GM18499 (cell line): ENCODE measurements around the gene MYBL2.
"Not testable (repeated sequence)": the region's sequence is repeated elsewhere in the genome, so short reads cannot be mapped to it uniquely, and the experiment has no call there.

Experiments
- ATAC-seq: cut with Tn5 transposase; IDR thresholded peaks from one replicate; pipeline ENCODE4 v1.9.1; 2021; ENCODE audit warnings: moderate number of reproducible peaks; ENCODE audit not compliant: insufficient read depth, unreplicated experiment

Gene MYBL2

GRCh38 chr20:43666376-43667328 is at the start of gene MYBL2:
Gene MYBL2, plus strand, starts transcription at chr20:43667114. Its CDS starts 170 bp downstream, at chr20:43667284.
- ATAC-seq: no peak

- no peak for ATAC-seq
Observed at GRCh38 chr20:43631598-43631997, 35.3 kb upstream of the MYBL2 start.

GRCh38 chr20:43636429-43636828 is 30.5 kb upstream of the MYBL2 start:
- ATAC-seq: no peak

- ATAC-seq: no peak
Observed at GRCh38 chr20:43642548-43642947, 24.4 kb upstream of the MYBL2 start.

- no peak for ATAC-seq
Observed at GRCh38 chr20:43650997-43651525, 15.9 kb upstream of the MYBL2 start.

- ATAC-seq: not testable (repeated sequence)
Observed at GRCh38 chr20:43651650-43652184, 15.2 kb upstream of the MYBL2 start.

- no peak for ATAC-seq
Observed at GRCh38 chr20:43653966-43654365, 12.9 kb upstream of the MYBL2 start.

- ATAC-seq: not testable (repeated sequence)
Observed at GRCh38 chr20:43655176-43655575, 11.7 kb upstream of the MYBL2 start.

- no peak for ATAC-seq
Observed at GRCh38 chr20:43655937-43656336, 11.0 kb upstream of the MYBL2 start.

- ATAC-seq: no peak
Observed at GRCh38 chr20:43658069-43658722, 8.7 kb upstream of the MYBL2 start.

- ATAC-seq: no peak
Observed at GRCh38 chr20:43658723-43659419, 8.0 kb upstream of the MYBL2 start.

- ATAC-seq: no peak
Observed at GRCh38 chr20:43662943-43663655, 3.8 kb upstream of the MYBL2 start.

GRCh38 chr20:43665466-43666176 is 1.3 kb upstream of the MYBL2 start:
- ATAC-seq: no peak

- ATAC-seq: no peak
Observed at GRCh38 chr20:43667341-43668132, 623 bp downstream of the MYBL2 start.

- ATAC-seq: no peak
Observed at GRCh38 chr20:43669332-43669731, 2.4 kb downstream of the MYBL2 start.

GRCh38 chr20:43670423-43670822 is 3.5 kb downstream of the MYBL2 start:
- no peak for ATAC-seq

- no peak for ATAC-seq
Observed at GRCh38 chr20:43676368-43676767, 9.5 kb downstream of the MYBL2 start.

- ATAC-seq: no peak
Observed at GRCh38 chr20:43680981-43681380, 14.1 kb downstream of the MYBL2 start.
